Measurements from ENCODE around the gene PRSS38. TPM values are rescaled to one million over a fixed set of nuclear protein-coding genes. Genes with fewer than 3 reads are reported as not detected.

The PRSS38 gene
- polyA plus RNA-seq, 2 of the 4 experiments (the other 2 are of a cell fraction) = not detected

- ChIA-PET POLR2A (no interaction called here), CTCF (interaction anchor here (0.6 kb wide), 1 partner anchor 143 kb away, joined by 4 read pairs; no protein-coding TSS in a partner anchor)
- H3K9me3 ChIP-seq = no peaks in the 10 kb centered on the region
- FAIRE-seq (no peak), ATAC-seq (no peak), DNase-seq (ENCODE audit: low read depth in 1 of 2, low spot score in 1 of 2) (no peak)
- no peak overlapping the region for H3K4me2 ChIP-seq
- no peak overlapping the region for H3K27ac ChIP-seq
- no peak for TF ChIP-seq CHD4 (IDR thresholded peaks at IDR 0.05; ENCODE audit: borderline replicate concordance)
- TF ChIP-seq MAX (IDR thresholded peaks at IDR 0.05) = peak; percentile 61
- peak in 1 of 2 experiments; percentile 25; a peak in 1 of 5 replicates for TF ChIP-seq RAD21 (conservative IDR thresholded peaks at IDR 0.05 in 1 of 2, IDR thresholded peaks at IDR 0.05 in 1 of 2)
- 74% methylated on average over 17 of the region's 19 CpGs for WGBS (ENCODE audit: missing lambda C conversion rate)
- H3K4me3 ChIP-seq = no peak overlapping the region
- H3K4me1 ChIP-seq = peaks cover under 1% of the 10 kb centered on the region; the same call in 2 of the 3 replicates
These were observed 23.0 kb upstream of the PRSS38 start for GRCh38 chr1:227792216-227793078.

- ChIA-PET CTCF (interaction anchor here (0.6 to 1.6 kb wide), 2 partner anchors 31 to 142 kb away, joined by 4 to 8 read pairs; no protein-coding TSS in a partner anchor), POLR2A (no interaction called here)
- no peak overlapping the region for H3K27ac ChIP-seq
- WGBS (ENCODE audit: missing lambda C conversion rate) = 71% methylated on average over 4 of the region's 10 CpGs
- ATAC-seq (no peak), FAIRE-seq (no peak), DNase-seq (ENCODE audit: low read depth in 1 of 2, low spot score in 1 of 2) (no peak)
- H3K4me1 ChIP-seq = no peaks in the 10 kb centered on the region
- TF ChIP-seq SMC3 (IDR thresholded peaks at IDR 0.05) = no peak
- no peak for TF ChIP-seq NFE2L2 (conservative IDR thresholded peaks at IDR 0.05; ENCODE audit: low read length)
- TF ChIP-seq MYC (IDR thresholded peaks at IDR 0.05; ENCODE audit: borderline replicate concordance, low read length) = no peak
- TF ChIP-seq CHD4 (IDR thresholded peaks at IDR 0.05; ENCODE audit: borderline replicate concordance) = no peak
- TF ChIP-seq FOXS1 (CRISPR knock-in tag; IDR thresholded peaks at IDR 0.05) = no peak
- no peak for TF ChIP-seq ZSCAN20 (CRISPR knock-in tag; IDR thresholded peaks at IDR 0.05)
- no peak for TF ChIP-seq NR3C1 (IDR thresholded peaks at IDR 0.05)
- no peak for TF ChIP-seq CEBPB (IDR thresholded peaks at IDR 0.05)
- no peak overlapping the region for H3K4me3 ChIP-seq
- H3K4me2 ChIP-seq = no peak overlapping the region
- no peaks in the 10 kb centered on the region for H3K9me3 ChIP-seq
These were observed 22.2 kb upstream of the PRSS38 start for GRCh38 chr1:227793079-227793947.

- WGBS (ENCODE audit: missing lambda C conversion rate) = 71% methylated on average over 4 of the region's 12 CpGs
- ATAC-seq = no peak; a peak in 1 of 6 replicates
- Histone ChIP-seq H3K27ac (no peak overlapping the region), H3K4me1 (no peaks in the 10 kb centered on the region), H3K4me3 (no peak overlapping the region), H3K4me2 (no peak overlapping the region), H3K9me3 (no peaks in the 10 kb centered on the region)
- ChIA-PET CTCF (interaction anchor here (0.8 to 1.8 kb wide), 4 partner anchors 14 to 245 kb away, joined by 3 to 8 read pairs (median 4); no protein-coding TSS in a partner anchor), POLR2A (no interaction called here)
- no peak for FAIRE-seq
- no peak for DNase-seq (ENCODE audit: low read depth in 1 of 2, low spot score in 1 of 2)
- TF ChIP-seq MAX (IDR thresholded peaks at IDR 0.05) (no peak), HMGXB4 (CRISPR knock-in tag; IDR thresholded peaks at IDR 0.05; ENCODE audit: borderline replicate concordance) (no peak), BCL3 (IDR thresholded peaks at IDR 0.05) (no peak), ZC3H11A (IDR thresholded peaks at IDR 0.05) (no peak), CBX2 (IDR thresholded peaks at IDR 0.05; ENCODE audit: borderline replicate concordance, low read depth) (no peak), MAZ (IDR thresholded peaks at IDR 0.05; ENCODE audit: borderline replicate concordance, low read depth, low read length) (no peak), CTCF (IDR thresholded peaks at IDR 0.05) (no peak)
These were observed 21.3 kb upstream of the PRSS38 start for GRCh38 chr1:227793948-227794816.
